Activated CD4-positive, alpha-beta T cell treated with anti-CD3 and anti-CD28 coated beads, Interleukin-2, amount 10 ng/mL, durations not matched to agents 7 days and 5 days (primary cell): ENCODE measurements around the gene ZNF527. TPM values are rescaled to one million over a fixed set of nuclear protein-coding genes. Genes with fewer than 3 reads are reported as not detected.

Experiments
- CTCF ChIA-PET: fragments of 350-600 bp; sonication (Branson Sonifier 250); formaldehyde crosslinking; loops from one replicate; lab custom pipeline; 2021; ENCODE audit warnings: antibody characterized with exemption; lab: Charles Lee
- POLR2A ChIA-PET: fragments of 350-600 bp; sonication (Branson Sonifier 250); formaldehyde crosslinking; loops from one replicate; lab custom pipeline; 2021; ENCODE audit warnings: antibody characterized with exemption; lab: Charles Lee
- DNase-seq: peaks from one replicate; pipeline ENCODE4 v3.0.0-alpha.2; 2020
- H3K27ac Mint-ChIP-seq: one replicate; pipeline ENCODE4 v1.8.0; 2021; ENCODE audit warnings: mild to moderate bottlenecking, moderate library complexity, mixed read lengths
- H3K27me3 Mint-ChIP-seq: one replicate; pipeline ENCODE4 v1.8.0; 2021; ENCODE audit warnings: mixed read lengths
- H3K36me3 Mint-ChIP-seq: one replicate; pipeline ENCODE4 v1.8.0; 2021; ENCODE audit warnings: low read depth, mixed read lengths
- H3K4me1 Mint-ChIP-seq: one replicate; pipeline ENCODE4 v1.8.0; 2021; ENCODE audit warnings: mixed read lengths
- H3K4me3 Mint-ChIP-seq: one replicate; pipeline ENCODE4 v1.8.0; 2021; ENCODE audit warnings: mild to moderate bottlenecking, moderate library complexity, mixed read lengths
- H3K9me3 Mint-ChIP-seq: one replicate; pipeline ENCODE4 v1.8.0; 2021; ENCODE audit warnings: mixed read lengths
- total RNA-seq, 2 experiments: library from RNA; stranded (reverse); gene quantifications; one replicate each; pipeline ENCODE4 v1.2.3, GENCODE V29; 2021

Gene ZNF527
- total RNA-seq = 1 to 10 TPM; 7.8 to 8.8 TPM

DNA sequence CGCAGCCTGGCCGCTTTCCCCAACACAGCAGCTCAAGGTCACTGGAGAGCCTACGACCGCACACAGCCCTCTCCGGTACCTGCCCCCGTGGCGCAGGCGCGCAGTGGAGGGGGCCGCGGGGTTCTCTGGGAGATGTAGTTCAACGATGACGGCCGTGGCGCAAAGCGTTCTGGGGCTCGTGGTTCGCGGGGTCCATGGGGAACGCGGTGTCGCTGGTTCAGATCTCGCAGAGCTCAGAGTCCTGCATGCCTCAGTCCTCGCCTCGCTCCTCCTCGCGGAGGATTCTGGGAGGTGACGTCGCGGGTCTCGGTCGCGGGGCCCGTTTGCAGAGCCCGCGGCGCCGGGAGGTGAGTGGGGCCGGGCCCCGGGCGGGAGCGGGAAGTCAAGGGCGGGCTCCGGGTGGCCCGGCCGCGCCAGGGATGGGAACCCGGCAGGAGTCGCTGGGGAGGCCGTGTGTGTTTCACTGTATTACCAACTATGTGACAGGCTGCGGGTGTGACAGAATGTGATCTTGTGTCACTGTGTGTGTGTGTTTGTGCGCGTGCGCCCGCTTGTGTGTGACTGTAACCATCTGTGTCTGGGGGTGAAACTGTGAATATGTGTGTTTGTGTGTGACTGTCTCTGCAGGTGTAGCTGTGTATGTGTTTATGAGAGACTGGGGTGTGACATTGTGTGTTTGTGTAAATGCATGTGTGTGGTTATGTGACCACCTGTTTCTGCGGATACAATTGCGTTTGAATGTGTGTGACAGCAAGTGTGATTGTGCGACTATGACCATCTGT, at the start of gene ZNF527:
TSS of gene ZNF527 (plus strand) at position 220 of the 782 bp plus-strand sequence. CDS start 3,100 bp downstream, outside the sequence.
- peaks cover 9% of the 10 kb centered on the region for H3K36me3 Mint-ChIP-seq
- peaks cover 19% of the 10 kb centered on the region for H3K9me3 Mint-ChIP-seq
- CTCF ChIA-PET = interaction anchor here (0.6 to 1.3 kb wide), 5 partner anchors 36 to 886 kb away, joined by 3 to 5 read pairs (median 3); partner anchors contain the start of genes ZNF540, ZNF569 and ZNF571
- H3K4me1 Mint-ChIP-seq = peaks cover 22% of the 10 kb centered on the region
- DNase-seq = peak; percentile 98
- no peaks in the 10 kb centered on the region for H3K27me3 Mint-ChIP-seq
- POLR2A ChIA-PET = interaction anchor here (0.7 to 1.4 kb wide), 7 partner anchors 34 to 293 kb away, joined by 3 to 4 read pairs (median 3); partner anchors contain the start of genes ZNF420, ZNF569 and ZNF571
- H3K4me3 Mint-ChIP-seq = peak within 1 kb of the TSS; percentile 93
- peak within 1 kb of the TSS; percentile 97 for H3K27ac Mint-ChIP-seq

DNA sequence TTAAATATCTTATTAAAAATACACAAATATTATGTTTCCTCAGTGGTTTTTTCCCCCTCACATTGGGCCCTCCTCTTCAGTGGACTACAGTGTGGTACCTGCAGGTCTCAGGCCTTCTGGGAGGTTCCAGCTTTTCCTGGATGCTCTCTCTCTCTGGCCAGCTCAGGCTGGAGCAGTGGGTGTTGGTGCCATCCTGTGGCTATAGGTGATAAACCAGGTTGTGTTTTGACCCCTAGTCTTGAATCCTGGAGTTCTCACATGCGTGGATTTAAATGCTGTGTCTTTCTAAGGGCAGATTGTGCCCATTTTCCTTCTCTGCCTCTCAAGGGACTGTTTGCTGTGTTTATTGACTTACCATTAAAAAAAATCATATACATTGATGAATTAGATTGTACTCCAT, 41.2 kb upstream of the ZNF527 start:
- Mint-ChIP-seq H3K4me3 (no peak overlapping the region), H3K27me3 (no peaks in the 10 kb centered on the region), H3K36me3 (peaks cover 61% of the 10 kb centered on the region), H3K4me1 (peaks cover 12% of the 10 kb centered on the region), H3K27ac (no peak overlapping the region), H3K9me3 (no peaks in the 10 kb centered on the region)
- ChIA-PET CTCF (no interaction called here), POLR2A (no interaction called here)
- DNase-seq = no peak

DNA sequence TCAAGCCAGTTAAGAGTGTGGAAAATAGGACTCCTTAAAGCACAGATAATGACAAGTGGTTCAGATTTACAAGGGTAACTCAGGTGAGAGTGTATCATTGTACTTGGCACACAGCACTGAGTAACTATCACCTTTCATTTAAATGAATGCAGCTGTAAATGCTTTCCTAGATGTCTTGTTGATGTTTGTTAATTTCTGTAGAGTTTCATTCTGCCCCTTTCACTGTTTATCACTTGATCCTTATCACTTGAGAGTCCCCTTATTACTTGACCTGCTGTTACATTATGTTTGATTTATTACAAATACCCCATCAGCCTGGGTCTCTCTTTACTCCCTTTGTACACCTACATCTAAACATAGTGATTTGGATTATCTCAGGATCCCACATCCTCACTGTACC, 38.1 kb upstream of the ZNF527 start:
- peaks cover 25% of the 10 kb centered on the region for H3K4me1 Mint-ChIP-seq
- DNase-seq = no peak
- H3K36me3 Mint-ChIP-seq = peaks cover 69% of the 10 kb centered on the region
- H3K27me3 Mint-ChIP-seq = no peaks in the 10 kb centered on the region
- H3K27ac Mint-ChIP-seq = no peak overlapping the region
- peaks cover 14% of the 10 kb centered on the region for H3K9me3 Mint-ChIP-seq
- no peak overlapping the region for H3K4me3 Mint-ChIP-seq
- CTCF ChIA-PET = no interaction called here
- POLR2A ChIA-PET = no interaction called here

GRCh38 chr19:37333457-37333856, 37.4 kb upstream of the ZNF527 start:
- Mint-ChIP-seq H3K9me3 (peaks cover 17% of the 10 kb centered on the region), H3K27ac (no peak overlapping the region), H3K4me3 (no peak overlapping the region), H3K4me1 (peaks cover 27% of the 10 kb centered on the region), H3K36me3 (peaks cover 69% of the 10 kb centered on the region), H3K27me3 (no peaks in the 10 kb centered on the region)
- ChIA-PET CTCF (no interaction called here), POLR2A (no interaction called here)
- DNase-seq = no peak

DNA sequence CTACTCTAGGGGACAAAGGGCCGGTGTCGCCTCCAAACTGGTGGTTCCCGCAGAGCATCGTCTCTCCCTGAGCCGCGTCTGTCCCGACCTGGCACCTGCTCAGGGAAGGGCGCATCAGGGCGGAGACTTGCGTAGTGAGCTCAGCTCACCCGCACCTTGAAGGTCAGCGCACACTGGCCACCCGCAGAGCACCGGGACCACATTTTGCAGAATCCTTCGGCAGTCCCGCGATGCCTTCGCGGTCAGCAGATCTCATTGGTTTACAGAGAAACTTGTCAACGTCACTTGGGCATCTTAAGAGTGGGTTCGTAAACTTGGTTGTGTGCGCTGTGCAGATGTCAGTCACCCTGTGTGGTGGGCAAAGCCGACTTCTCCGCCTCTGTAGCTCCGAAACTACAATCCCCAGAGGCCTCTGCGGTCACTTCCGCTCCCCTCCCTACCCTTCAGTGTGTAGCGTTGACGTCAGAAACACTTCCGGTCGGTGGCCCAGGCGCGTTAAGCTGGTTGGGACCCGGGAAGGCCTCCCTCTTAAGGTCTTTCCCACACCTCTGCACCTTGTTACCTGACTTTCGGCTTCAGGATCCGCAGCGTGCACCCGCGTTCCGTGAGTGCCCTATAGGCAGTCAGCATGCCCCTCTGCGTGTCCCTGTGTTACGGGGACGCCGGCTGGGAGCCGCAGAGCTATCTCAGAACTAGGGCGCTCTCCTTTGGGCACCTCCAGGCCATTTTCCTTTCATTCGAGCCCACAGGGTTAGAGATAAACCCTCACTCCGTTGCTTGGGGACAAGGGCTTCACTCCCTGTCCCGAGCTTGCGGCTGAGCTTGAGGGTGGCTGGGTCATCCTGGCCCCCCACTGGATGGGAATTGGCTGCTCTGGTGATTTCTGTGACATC, 36.5 kb upstream of the ZNF527 start:
- no peaks in the 10 kb centered on the region for H3K27me3 Mint-ChIP-seq
- ChIA-PET POLR2A (no interaction called here), CTCF (interaction anchor here (0.6 to 1.4 kb wide), 6 partner anchors 12 to 686 kb away, joined by 3 to 5 read pairs (median 3); partner anchors contain the start of genes ZNF527 and ZNF793)
- peak; percentile 93 for DNase-seq
- H3K36me3 Mint-ChIP-seq = peaks cover 69% of the 10 kb centered on the region
- H3K4me1 Mint-ChIP-seq = peaks cover 27% of the 10 kb centered on the region
- H3K9me3 Mint-ChIP-seq = peaks cover 25% of the 10 kb centered on the region
- H3K4me3 Mint-ChIP-seq = peak overlapping the region; percentile 89
- peak overlapping the region; percentile 92 for H3K27ac Mint-ChIP-seq

GRCh38 chr19:37342753-37343152, 28.1 kb upstream of the ZNF527 start:
- Mint-ChIP-seq H3K36me3 (peaks cover 73% of the 10 kb centered on the region), H3K4me1 (peaks cover 2% of the 10 kb centered on the region), H3K4me3 (no peak overlapping the region), H3K27me3 (no peaks in the 10 kb centered on the region), H3K9me3 (peaks cover 24% of the 10 kb centered on the region), H3K27ac (no peak overlapping the region)
- no peak for DNase-seq
- ChIA-PET CTCF (interaction anchor here (1.1 kb wide), 1 partner anchor 10 kb away, joined by 3 read pairs; no protein-coding TSS in a partner anchor), POLR2A (no interaction called here)

DNA sequence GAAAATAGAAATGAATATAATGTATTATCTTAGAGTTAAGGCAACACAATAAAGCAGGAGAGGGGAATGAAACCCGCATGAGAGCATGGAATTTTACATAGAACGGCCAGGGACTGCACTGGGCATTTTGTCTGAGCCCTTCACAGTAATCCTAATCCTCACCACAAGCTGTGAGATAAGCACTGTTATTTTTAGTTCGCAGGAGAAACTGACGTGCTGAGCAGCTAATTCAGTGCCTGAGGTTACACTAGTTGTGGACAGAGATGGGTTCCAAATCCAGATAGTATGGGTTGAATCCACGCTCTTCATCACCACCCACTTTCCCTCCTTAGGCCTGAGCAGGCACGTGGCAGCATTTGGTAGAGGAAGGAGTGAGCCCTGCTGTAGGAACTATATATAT, 24.8 kb upstream of the ZNF527 start:
- H3K27ac Mint-ChIP-seq = no peak overlapping the region
- no peaks in the 10 kb centered on the region for H3K27me3 Mint-ChIP-seq
- ChIA-PET POLR2A (no interaction called here), CTCF (no interaction called here)
- no peak for DNase-seq
- H3K4me1 Mint-ChIP-seq = no peaks in the 10 kb centered on the region
- no peak overlapping the region for H3K4me3 Mint-ChIP-seq
- H3K9me3 Mint-ChIP-seq = peaks cover 17% of the 10 kb centered on the region
- peaks cover 69% of the 10 kb centered on the region for H3K36me3 Mint-ChIP-seq

- Mint-ChIP-seq H3K4me1 (no peaks in the 10 kb centered on the region), H3K4me3 (no peak overlapping the region), H3K36me3 (peaks cover 69% of the 10 kb centered on the region), H3K27ac (no peak overlapping the region), H3K9me3 (peaks cover 21% of the 10 kb centered on the region), H3K27me3 (no peaks in the 10 kb centered on the region)
- no peak for DNase-seq
- ChIA-PET CTCF (interaction anchor here (0.7 to 1.2 kb wide), 2 partner anchors 14 to 21 kb away, joined by 3 read pairs; a partner anchor contains a TSS), POLR2A (no interaction called here)
Measured at GRCh38 chr19:37348060-37348459, 22.8 kb upstream of the ZNF527 start.

DNA sequence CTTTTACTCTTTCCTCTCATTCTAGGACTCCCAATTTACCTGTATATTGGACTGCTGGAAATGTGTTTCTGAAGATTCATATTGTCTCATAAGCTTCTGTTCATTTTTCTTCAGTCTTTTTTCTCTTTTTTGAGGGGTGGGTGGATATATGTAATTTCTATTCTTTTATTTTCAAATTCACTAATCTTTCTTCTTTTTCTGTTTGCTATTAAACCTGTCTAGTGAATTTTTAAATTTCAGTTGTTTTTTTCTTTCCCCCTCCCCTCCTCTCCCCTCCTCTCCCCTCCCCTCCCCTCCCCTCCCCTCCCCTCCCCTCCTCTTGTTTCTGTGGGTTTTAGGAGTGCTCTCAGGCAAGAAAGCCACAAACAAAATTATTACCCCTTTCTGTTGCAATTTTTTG, 16.9 kb upstream of the ZNF527 start:
- Mint-ChIP-seq H3K9me3 (peaks cover 44% of the 10 kb centered on the region), H3K36me3 (peaks cover 78% of the 10 kb centered on the region), H3K27ac (no peak overlapping the region), H3K4me1 (no peaks in the 10 kb centered on the region), H3K27me3 (no peaks in the 10 kb centered on the region), H3K4me3 (no peak overlapping the region)
- POLR2A ChIA-PET = no interaction called here
- no peak for DNase-seq
- CTCF ChIA-PET = no interaction called here

- Mint-ChIP-seq H3K36me3 (peaks cover 80% of the 10 kb centered on the region), H3K27ac (no peak overlapping the region), H3K4me1 (no peaks in the 10 kb centered on the region), H3K27me3 (no peaks in the 10 kb centered on the region), H3K9me3 (peaks cover 43% of the 10 kb centered on the region), H3K4me3 (no peak overlapping the region)
- POLR2A ChIA-PET = no interaction called here
- CTCF ChIA-PET = no interaction called here
- DNase-seq = no peak
Measured at GRCh38 chr19:37355901-37356300, 15.0 kb upstream of the ZNF527 start.

DNA sequence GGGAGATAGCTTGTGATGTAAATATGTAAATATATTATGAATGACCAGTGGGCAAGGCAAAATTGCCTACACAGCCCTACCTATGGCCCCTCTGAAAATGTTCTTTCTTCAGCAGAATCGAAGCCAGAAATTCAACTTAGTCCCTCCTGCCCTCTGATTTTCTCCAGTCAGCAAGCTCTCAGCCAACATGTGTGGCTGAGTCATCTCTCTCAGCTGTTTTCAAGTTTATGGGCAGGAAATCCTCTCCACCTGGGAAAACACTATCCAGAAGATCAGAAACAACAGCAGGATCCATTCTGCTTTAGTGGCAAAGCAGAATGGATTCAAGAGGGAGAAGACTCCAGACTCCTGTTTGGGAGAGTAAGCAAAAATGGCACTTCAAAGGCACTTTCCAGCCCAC, 8.9 kb upstream of the ZNF527 start:
- ChIA-PET CTCF (interaction anchor here (0.7 kb wide), 1 partner anchor 242 kb away, joined by 4 read pairs; no protein-coding TSS in a partner anchor), POLR2A (no interaction called here)
- no peaks in the 10 kb centered on the region for H3K27me3 Mint-ChIP-seq
- H3K4me3 Mint-ChIP-seq = no peak overlapping the region
- H3K36me3 Mint-ChIP-seq = peaks cover 76% of the 10 kb centered on the region
- DNase-seq = no peak
- H3K9me3 Mint-ChIP-seq = peaks cover 51% of the 10 kb centered on the region
- no peaks in the 10 kb centered on the region for H3K4me1 Mint-ChIP-seq
- H3K27ac Mint-ChIP-seq = no peak overlapping the region

- no peak for DNase-seq
- CTCF ChIA-PET = no interaction called here
- Mint-ChIP-seq H3K27me3 (no peaks in the 10 kb centered on the region), H3K27ac (no peak overlapping the region), H3K36me3 (peaks cover 68% of the 10 kb centered on the region), H3K9me3 (peaks cover 47% of the 10 kb centered on the region), H3K4me1 (no peaks in the 10 kb centered on the region), H3K4me3 (no peak overlapping the region)
- POLR2A ChIA-PET = no interaction called here
Measured at GRCh38 chr19:37362733-37363132, 8.2 kb upstream of the ZNF527 start.
